CD4-positive, alpha-beta T cell treated with Interleukin-6 at 100 ng/mL for 8 hours (primary cell): ENCODE measurements around the gene FGF8.

Experiments used
- DNase-seq: peaks from one replicate; pipeline ENCODE4 v3.0.0-alpha.2; 2020; ENCODE audit warnings: mixed read lengths, low spot score

FGF8 gene

GRCh38 chr10:101781984-101782810 is 6.3 kb upstream of the FGF8 start:
- DNase-seq: no peak

GRCh38 chr10:101781655-101781983 is 5.7 kb upstream of the FGF8 start:
- DNase-seq: no peak

GRCh38 chr10:101780818-101781654 is 5.1 kb upstream of the FGF8 start:
- DNase-seq: peak; percentile 69

- no peak for DNase-seq
Measured at GRCh38 chr10:101780187-101780817, 4.4 kb upstream of the FGF8 start.

GRCh38 chr10:101779544-101780186 is 3.8 kb upstream of the FGF8 start:
- DNase-seq: peak; percentile 79

GRCh38 chr10:101778781-101779543 is 3.0 kb upstream of the FGF8 start:
- DNase-seq: no peak

- no peak for DNase-seq
Measured at GRCh38 chr10:101778151-101778780, 2.4 kb upstream of the FGF8 start.

GRCh38 chr10:101777619-101778145 is 1.8 kb upstream of the FGF8 start:
- no peak for DNase-seq

- DNase-seq: no peak
Measured at GRCh38 chr10:101776161-101776817, 375 bp upstream of the FGF8 start.

GRCh38 chr10:101774589-101775272 is 1.2 kb downstream of the FGF8 start:
- DNase-seq: no peak

- no peak for DNase-seq
Measured at GRCh38 chr10:101773923-101774588, 1.9 kb downstream of the FGF8 start.

GRCh38 chr10:101772895-101773761 is 2.8 kb downstream of the FGF8 start:
- no peak for DNase-seq

GRCh38 chr10:101772017-101772894 is 3.7 kb downstream of the FGF8 start:
- DNase-seq: no peak

GRCh38 chr10:101771380-101771779 is 4.5 kb downstream of the FGF8 start:
- DNase-seq: no peak

- DNase-seq: no peak
Measured at GRCh38 chr10:101770331-101771215, 5.3 kb downstream of the FGF8 start.
